ENCODE measurements around the gene RILPL2. TPM values are rescaled to one million over a fixed set of nuclear protein-coding genes. Genes with fewer than 3 reads are reported as not detected.

Gene RILPL2
- total and polyA plus RNA-seq, 2 experiments from 2014 or later, result 2.5 to 3.7 TPM

- no peak for DNase-seq (ENCODE audit: low spot score)
- no peak overlapping the region for H3K4me3 ChIP-seq
- H3K4me2 ChIP-seq, result no peak overlapping the region
- no peaks in the 10 kb centered on the region for H3K36me3 ChIP-seq (replicated peaks; ENCODE audit: insufficient read depth, low read depth)
- no peaks in the 10 kb centered on the region for H3K4me1 ChIP-seq (ENCODE audit: insufficient read depth)
- TF ChIP-seq EZH2 (IDR thresholded peaks at IDR 0.05; ENCODE audit: borderline replicate concordance) (no peak), CTCF (IDR thresholded peaks at IDR 0.05; ENCODE audit: poor library complexity) (no peak), EZH2phosphoT487 (IDR thresholded peaks at IDR 0.05; ENCODE audit: low read depth, severe bottlenecking, unreplicated experiment) (no peak)
- peaks cover 89% of the 10 kb centered on the region for H3K79me2 ChIP-seq
- peaks cover 14% of the 10 kb centered on the region for H4K20me1 ChIP-seq (ENCODE audit: insufficient read depth, poor library complexity, severe bottlenecking)
- no peak overlapping the region for H2AFZ ChIP-seq
- no peaks in the 10 kb centered on the region for H3K9me2 ChIP-seq (replicated peaks; ENCODE audit: insufficient read depth)
- no peaks in the 10 kb centered on the region for H3K27me3 ChIP-seq
- no peak overlapping the region for H3K27ac ChIP-seq
- 60% methylated on average over 9 of the region's 9 CpGs for WGBS (ENCODE audit: low lambda C conversion rate, missing lambda C conversion rate)
- no peaks in the 10 kb centered on the region for H3K9me3 ChIP-seq (ENCODE audit: low read depth)
Observed at GRCh38 chr12:123396954-123397353, 39.5 kb downstream of the RILPL2 start.

GRCh38 chr12:123396543-123396942, 39.9 kb downstream of the RILPL2 start:
- Histone ChIP-seq H4K20me1 (ENCODE audit: insufficient read depth, poor library complexity, severe bottlenecking) (peaks cover 10% of the 10 kb centered on the region), H3K9me3 (ENCODE audit: low read depth) (no peaks in the 10 kb centered on the region)

GRCh38 chr12:123395236-123395635, 41.2 kb downstream of the RILPL2 start:
- Histone ChIP-seq H3K79me2 (peaks cover 94% of the 10 kb centered on the region), H3K27ac (no peak overlapping the region), H3K36me3 (replicated peaks; ENCODE audit: insufficient read depth, low read depth) (no peaks in the 10 kb centered on the region), H3K27me3 (no peaks in the 10 kb centered on the region), H4K20me1 (ENCODE audit: insufficient read depth, poor library complexity, severe bottlenecking) (peaks cover 8% of the 10 kb centered on the region), H3K4me2 (no peak overlapping the region), H3K4me3 (no peak overlapping the region), H3K9me2 (replicated peaks; ENCODE audit: insufficient read depth) (no peaks in the 10 kb centered on the region), H3K4me1 (ENCODE audit: insufficient read depth) (peaks cover 8% of the 10 kb centered on the region), H3K9me3 (ENCODE audit: low read depth) (no peaks in the 10 kb centered on the region), H2AFZ (no peak overlapping the region)
- WGBS (ENCODE audit: low lambda C conversion rate, missing lambda C conversion rate), result 99% methylated on average over 5 of the region's 5 CpGs
- TF ChIP-seq EZH2 (IDR thresholded peaks at IDR 0.05; ENCODE audit: borderline replicate concordance), result no peak
- no peak for TF ChIP-seq EZH2phosphoT487 (IDR thresholded peaks at IDR 0.05; ENCODE audit: low read depth, severe bottlenecking, unreplicated experiment)
- no peak for TF ChIP-seq CTCF (IDR thresholded peaks at IDR 0.05; ENCODE audit: poor library complexity)
- no peak for DNase-seq (ENCODE audit: low spot score)

More at GRCh38 chr12:123396543-123396942, 39.9 kb downstream of the RILPL2 start:
- no peaks in the 10 kb centered on the region for H3K9me2 ChIP-seq (replicated peaks; ENCODE audit: insufficient read depth)
- no peak overlapping the region for H3K4me3 ChIP-seq
- no peaks in the 10 kb centered on the region for H3K36me3 ChIP-seq (replicated peaks; ENCODE audit: insufficient read depth, low read depth)
- H3K27ac ChIP-seq, result no peak overlapping the region
- H3K27me3 ChIP-seq, result no peaks in the 10 kb centered on the region
- no peak for TF ChIP-seq EZH2 (IDR thresholded peaks at IDR 0.05; ENCODE audit: borderline replicate concordance)
- TF ChIP-seq EZH2phosphoT487 (IDR thresholded peaks at IDR 0.05; ENCODE audit: low read depth, severe bottlenecking, unreplicated experiment), result no peak
- TF ChIP-seq CTCF (IDR thresholded peaks at IDR 0.05; ENCODE audit: poor library complexity), result no peak
- no peak overlapping the region for H2AFZ ChIP-seq
- DNase-seq (ENCODE audit: low spot score), result no peak
- H3K79me2 ChIP-seq, result peaks cover 89% of the 10 kb centered on the region
- 97% methylated on average over 2 of the region's 2 CpGs for WGBS (ENCODE audit: low lambda C conversion rate, missing lambda C conversion rate)
- H3K4me1 ChIP-seq (ENCODE audit: insufficient read depth), result no peaks in the 10 kb centered on the region
- no peak overlapping the region for H3K4me2 ChIP-seq

GRCh38 chr12:123393747-123394146, 42.7 kb downstream of the RILPL2 start:
- Histone ChIP-seq H4K20me1 (ENCODE audit: insufficient read depth, poor library complexity, severe bottlenecking) (peaks cover 13% of the 10 kb centered on the region), H3K4me2 (no peak overlapping the region), H3K27ac (no peak overlapping the region), H3K27me3 (no peaks in the 10 kb centered on the region), H3K9me3 (ENCODE audit: low read depth) (no peaks in the 10 kb centered on the region), H2AFZ (no peak overlapping the region), H3K4me1 (ENCODE audit: insufficient read depth) (peaks cover 13% of the 10 kb centered on the region), H3K79me2 (peaks cover 91% of the 10 kb centered on the region), H3K9me2 (replicated peaks; ENCODE audit: insufficient read depth) (no peaks in the 10 kb centered on the region), H3K4me3 (no peak overlapping the region), H3K36me3 (replicated peaks; ENCODE audit: insufficient read depth, low read depth) (no peaks in the 10 kb centered on the region)
- DNase-seq (ENCODE audit: low spot score), result no peak
- TF ChIP-seq CTCF (IDR thresholded peaks at IDR 0.05; ENCODE audit: poor library complexity) (no peak), EZH2phosphoT487 (IDR thresholded peaks at IDR 0.05; ENCODE audit: low read depth, severe bottlenecking, unreplicated experiment) (no peak), EZH2 (IDR thresholded peaks at IDR 0.05; ENCODE audit: borderline replicate concordance) (no peak)
- 85% methylated on average over 4 of the region's 4 CpGs for WGBS (ENCODE audit: low lambda C conversion rate, missing lambda C conversion rate)
